HG03442 (cell line): ENCODE results near the gene PROB1.
"Not testable (repeated sequence)": the region's sequence is repeated elsewhere in the genome, so short reads cannot be mapped to it uniquely, and the experiment has no call there.

ENCODE experiments used
- ATAC-seq: cut with Tn5 transposase; IDR thresholded peaks from one replicate; pipeline ENCODE4 v1.9.1; 2021; ENCODE audit warnings: mild to moderate bottlenecking, moderate library complexity; ENCODE audit not compliant: unreplicated experiment

Gene PROB1

GRCh38 chr5:139394654-139395566 is at the start of gene PROB1:
TSS of gene PROB1 (minus strand) at chr5:139395104. CDS start at chr5:139395081, 23 bp downstream.
- ATAC-seq: no peak

- no peak for ATAC-seq
Observed at GRCh38 chr5:139443831-139444453, 49.0 kb upstream of the PROB1 start.

- not testable (repeated sequence) for ATAC-seq
Observed at GRCh38 chr5:139440416-139440815, 45.5 kb upstream of the PROB1 start.

- peak; percentile 86 for ATAC-seq
Observed at GRCh38 chr5:139439013-139439903, 44.4 kb upstream of the PROB1 start, which contains the start of gene DNAJC18. TSS of gene DNAJC18 (minus strand) at chr5:139439525. CDS start at chr5:139439445, 80 bp downstream.

GRCh38 chr5:139438707-139439012 is 43.8 kb upstream of the PROB1 start:
- ATAC-seq: no peak

- ATAC-seq: no peak
Observed at GRCh38 chr5:139435676-139436075, 40.8 kb upstream of the PROB1 start.

- no peak for ATAC-seq
Observed at GRCh38 chr5:139431706-139432105, 36.8 kb upstream of the PROB1 start.

- ATAC-seq: no peak
Observed at GRCh38 chr5:139430015-139430414, 35.1 kb upstream of the PROB1 start.

- no peak for ATAC-seq
Observed at GRCh38 chr5:139426203-139426885, 31.4 kb upstream of the PROB1 start.

- no peak for ATAC-seq
Observed at GRCh38 chr5:139425497-139425896, 30.6 kb upstream of the PROB1 start.

GRCh38 chr5:139422307-139422893 is 27.5 kb upstream of the PROB1 start:
- ATAC-seq: peak; percentile 52

GRCh38 chr5:139419226-139420192 is 24.6 kb upstream of the PROB1 start:
- no peak for ATAC-seq

- no peak for ATAC-seq
Observed at GRCh38 chr5:139418793-139419192, 23.9 kb upstream of the PROB1 start.

- ATAC-seq: no peak
Observed at GRCh38 chr5:139417214-139417613, 22.3 kb upstream of the PROB1 start.

- no peak for ATAC-seq
Observed at GRCh38 chr5:139416651-139417050, 21.7 kb upstream of the PROB1 start.

GRCh38 chr5:139415869-139416268 is 21.0 kb upstream of the PROB1 start:
- ATAC-seq: no peak

GRCh38 chr5:139415221-139415861 is 20.4 kb upstream of the PROB1 start:
- ATAC-seq: no peak

GRCh38 chr5:139414581-139415130 is 19.8 kb upstream of the PROB1 start:
- ATAC-seq: no peak
